AG09309 (cell line): Measurements from ENCODE around the gene SEPHS1.

Experiments
- DNase-seq: peaks from one replicate; pipeline ENCODE4 v3.0.0-alpha.2; 2010; ENCODE audit warnings: low read depth
- H3K4me3 ChIP-seq: 2 replicates; pipeline ENCODE4 v1.5.1; 2011; ENCODE audit warnings: mild to moderate bottlenecking, low read depth, low read length, moderate library complexity; ENCODE audit not compliant: control insufficient read depth
- CTCF ChIP-seq: IDR thresholded peaks from 2 replicates; pipeline ENCODE4 v1.5.1; 2011; ENCODE audit warnings: mild to moderate bottlenecking, low read depth, low read length, inconsistent platforms; ENCODE audit not compliant: insufficient read depth, control insufficient read depth; ENCODE audit errors: missing control alignments

Gene SEPHS1

GRCh38 chr10:13329565-13329964, 18.5 kb downstream of the SEPHS1 start:
- TF ChIP-seq CTCF = no peak
- no peak overlapping the region for H3K4me3 ChIP-seq
- DNase-seq = no peak

- no peak overlapping the region for H3K4me3 ChIP-seq
- DNase-seq = no peak
- no peak for TF ChIP-seq CTCF
These were observed 19.5 kb downstream of the SEPHS1 start for GRCh38 chr10:13328613-13329012.

- DNase-seq = no peak
- no peak for TF ChIP-seq CTCF
- H3K4me3 ChIP-seq = no peak overlapping the region
These were observed 20.0 kb downstream of the SEPHS1 start for GRCh38 chr10:13328126-13328525.

- DNase-seq = no peak
- H3K4me3 ChIP-seq = no peak overlapping the region
- no peak for TF ChIP-seq CTCF
These were observed 20.6 kb downstream of the SEPHS1 start for GRCh38 chr10:13327534-13327933.

- TF ChIP-seq CTCF = no peak
- DNase-seq = no peak
- no peak overlapping the region for H3K4me3 ChIP-seq
These were observed 25.4 kb downstream of the SEPHS1 start for GRCh38 chr10:13322615-13323148.

- no peak for DNase-seq
- TF ChIP-seq CTCF = no peak
- no peak overlapping the region for H3K4me3 ChIP-seq
These were observed 26.5 kb downstream of the SEPHS1 start for GRCh38 chr10:13321576-13321975.

GRCh38 chr10:13319166-13319565, 28.9 kb downstream of the SEPHS1 start:
- no peak for TF ChIP-seq CTCF
- DNase-seq = no peak
- no peak overlapping the region for H3K4me3 ChIP-seq
